ENCODE data around the gene FTO. TPM values are rescaled to one million over a fixed set of nuclear protein-coding genes. Genes with fewer than 3 reads are reported as not detected.

FTO gene
- total RNA-seq, 4 donors from 2014 or later, result 21.3 to 50.5 (median 40.8) TPM

GRCh38 chr16:53666786-53667415 is 37.1 kb upstream of the FTO start:
- TF ChIP-seq CTCF (IDR thresholded peaks at IDR 0.05), result no peak
- TF ChIP-seq POLR2A (IDR thresholded peaks at IDR 0.05), result no peak
- no peak for TF ChIP-seq POLR2AphosphoS5 (IDR thresholded peaks at IDR 0.05)
- no peak for TF ChIP-seq EP300 (IDR thresholded peaks at IDR 0.05; ENCODE audit: low read depth)
- Histone ChIP-seq H3K27me3 (no peaks in the 10 kb centered on the region), H3K27ac (no peak overlapping the region), H3K4me3 (no peak overlapping the region), H3K36me3 (no peaks in the 10 kb centered on the region), H3K4me1 (no peaks in the 10 kb centered on the region), H3K9me3 (no peaks in the 10 kb centered on the region)
- 94 to 96% methylated on average over 2 to 3 of the region's 3 CpGs for WGBS, 2 donors (ENCODE audit: low coverage in 1 of 2)
- intact Hi-C loops (cut with DNase I; ENCODE audit: low total_unique reads) (no loop called here), in situ Hi-C loops (cut with MboI; ENCODE audit: low pct_ligation_motif_present in 1 of 4, low pct_unique_long_range_greater_than_20kb in 1 of 4, low sequenced_read_pairs in 3 of 4) (no loop called here)
- DNase-seq, result no peak

GRCh38 chr16:53668869-53669268 is 35.1 kb upstream of the FTO start:
- Histone ChIP-seq H3K4me3 (no peak overlapping the region), H3K4me1 (no peaks in the 10 kb centered on the region), H3K27me3 (no peaks in the 10 kb centered on the region), H3K27ac (no peak overlapping the region), H3K36me3 (no peaks in the 10 kb centered on the region), H3K9me3 (no peaks in the 10 kb centered on the region)
- in situ Hi-C loops (cut with MboI; ENCODE audit: low pct_ligation_motif_present in 1 of 4, low pct_unique_long_range_greater_than_20kb in 1 of 4, low sequenced_read_pairs in 3 of 4) (no loop called here), intact Hi-C loops (cut with DNase I; ENCODE audit: low total_unique reads) (no loop called here)
- 91 to 93% methylated on average over 2 of the region's 2 CpGs for WGBS, 2 donors (ENCODE audit: low coverage in 1 of 2)
- DNase-seq, result no peak
- TF ChIP-seq EP300 (IDR thresholded peaks at IDR 0.05; ENCODE audit: low read depth) (no peak), CTCF (IDR thresholded peaks at IDR 0.05) (no peak), POLR2AphosphoS5 (IDR thresholded peaks at IDR 0.05) (no peak), POLR2A (IDR thresholded peaks at IDR 0.05) (no peak)

- no peak for TF ChIP-seq POLR2AphosphoS5 (IDR thresholded peaks at IDR 0.05)
- TF ChIP-seq POLR2A (IDR thresholded peaks at IDR 0.05), result no peak
- no peak for TF ChIP-seq EP300 (IDR thresholded peaks at IDR 0.05; ENCODE audit: low read depth)
- TF ChIP-seq CTCF (IDR thresholded peaks at IDR 0.05), result no peak
- H3K4me3 ChIP-seq, result no peak overlapping the region
- H3K36me3 ChIP-seq, result no peaks in the 10 kb centered on the region
- H3K27me3 ChIP-seq, result no peaks in the 10 kb centered on the region
- DNase-seq, result no peak
- H3K4me1 ChIP-seq, result no peaks in the 10 kb centered on the region
- no peak overlapping the region for H3K27ac ChIP-seq
- intact Hi-C loops (cut with DNase I; ENCODE audit: low total_unique reads), result no loop called here
- in situ Hi-C loops (cut with MboI; ENCODE audit: low pct_ligation_motif_present in 1 of 4, low pct_unique_long_range_greater_than_20kb in 1 of 4, low sequenced_read_pairs in 3 of 4), result no loop called here
- no peaks in the 10 kb centered on the region for H3K9me3 ChIP-seq
Observed at GRCh38 chr16:53672461-53672860, 31.5 kb upstream of the FTO start.

GRCh38 chr16:53673189-53673588 is 30.8 kb upstream of the FTO start:
- H3K27me3 ChIP-seq, result no peaks in the 10 kb centered on the region
- no peaks in the 10 kb centered on the region for H3K4me1 ChIP-seq
- no peak overlapping the region for H3K4me3 ChIP-seq
- TF ChIP-seq POLR2AphosphoS5 (IDR thresholded peaks at IDR 0.05) (no peak), POLR2A (IDR thresholded peaks at IDR 0.05) (no peak), CTCF (IDR thresholded peaks at IDR 0.05) (no peak), EP300 (IDR thresholded peaks at IDR 0.05; ENCODE audit: low read depth) (no peak)
- in situ Hi-C loops (cut with MboI; ENCODE audit: low pct_ligation_motif_present in 1 of 4, low pct_unique_long_range_greater_than_20kb in 1 of 4, low sequenced_read_pairs in 3 of 4) (no loop called here), intact Hi-C loops (cut with DNase I; ENCODE audit: low total_unique reads) (no loop called here)
- 97 to 98% methylated on average over 4 of the region's 4 CpGs for WGBS, 2 donors (ENCODE audit: low coverage in 1 of 2)
- no peaks in the 10 kb centered on the region for H3K36me3 ChIP-seq
- DNase-seq, result no peak
- H3K9me3 ChIP-seq, result no peaks in the 10 kb centered on the region
- H3K27ac ChIP-seq, result no peak overlapping the region
